T47D (cell line): ENCODE measurements around the gene TRMT11.
A peak's percentile ranks its signal among the peaks of the same experiment; 100 is the strongest.
"Not testable (repeated sequence)": the region's sequence is repeated elsewhere in the genome, so short reads cannot be mapped to it uniquely, and the experiment has no call there.

ENCODE experiments used
- DNase-seq, 2 experiments: peaks; one replicate each; pipeline versions ENCODE4 v3.0.0 to v3.0.0-alpha.2; 2011 to 2012; ENCODE audit warnings: low read depth in 1 of 2, low spot score in 1 of 2
- JUND ChIP-seq: IDR thresholded peaks from 2 replicates; pipeline ENCODE4 v1.6.1; 2012; ENCODE audit warnings: low read depth
- in situ Hi-C: cut with HindIII; loops from 2 replicates; pipeline ENCODE4 v1.10.0; 2016; ENCODE audit warnings: low sequenced_read_pairs, low pct_unique_long_range_greater_than_20kb

TRMT11 gene

GRCh38 chr6:126020305-126021050 lies 34.1 kb downstream of the TRMT11 start:
- TF ChIP-seq JUND = no peak
- in situ Hi-C loops = no loop called here
- DNase-seq = no peak

- in situ Hi-C loops, DNase-seq: not testable (repeated sequence)
These were observed 37.1 kb downstream of the TRMT11 start for GRCh38 chr6:126023474-126023873.

GRCh38 chr6:126026001-126026400 lies 39.7 kb downstream of the TRMT11 start:
- in situ Hi-C loops = no loop called here
- no peak for TF ChIP-seq JUND
- no peak for DNase-seq

- no peak for TF ChIP-seq JUND
- no peak for DNase-seq
- in situ Hi-C loops = no loop called here
These were observed 41.3 kb downstream of the TRMT11 start for GRCh38 chr6:126027601-126028000.

GRCh38 chr6:126030045-126030444 lies 43.7 kb downstream of the TRMT11 start:
- TF ChIP-seq JUND = no peak
- no peak for DNase-seq
- in situ Hi-C loops = no loop called here

GRCh38 chr6:126033696-126034095 lies 47.4 kb downstream of the TRMT11 start:
- in situ Hi-C loops = no loop called here
- no peak for TF ChIP-seq JUND
- peak; percentile 42 to 66 for DNase-seq

- no peak for TF ChIP-seq JUND
- in situ Hi-C loops = no loop called here
- DNase-seq = no peak
These were observed 48.3 kb downstream of the TRMT11 start for GRCh38 chr6:126034656-126035055.

GRCh38 chr6:126035764-126036163 lies 49.4 kb downstream of the TRMT11 start:
- in situ Hi-C loops = no loop called here
- no peak for DNase-seq

GRCh38 chr6:126038234-126038633 lies 51.9 kb downstream of the TRMT11 start:
- DNase-seq = no peak
- in situ Hi-C loops = no loop called here
- no peak for TF ChIP-seq JUND

More at GRCh38 chr6:126035764-126036163, 49.4 kb downstream of the TRMT11 start:
- no peak for TF ChIP-seq JUND

GRCh38 chr6:126039284-126039683 lies 52.9 kb downstream of the TRMT11 start:
- TF ChIP-seq JUND = no peak
- DNase-seq = no peak
- in situ Hi-C loops = no loop called here

GRCh38 chr6:126040394-126040793 lies 54.1 kb downstream of the TRMT11 start:
- no peak for TF ChIP-seq JUND
- DNase-seq = no peak
- in situ Hi-C loops = no loop called here

GRCh38 chr6:126040826-126041225 lies 54.5 kb downstream of the TRMT11 start:
- in situ Hi-C loops = no loop called here
- TF ChIP-seq JUND = no peak
- DNase-seq = no peak

- in situ Hi-C loops = no loop called here
These were observed 55.2 kb downstream of the TRMT11 start for GRCh38 chr6:126041516-126041915.

GRCh38 chr6:126042001-126042419 lies 55.7 kb downstream of the TRMT11 start:
- no peak for DNase-seq
- in situ Hi-C loops = no loop called here
- no peak for TF ChIP-seq JUND

More at GRCh38 chr6:126041516-126041915, 55.2 kb downstream of the TRMT11 start:
- no peak for DNase-seq
- TF ChIP-seq JUND = no peak
